ENCODE results near the gene ACTC1.
"Not testable (repeated sequence)": the region's sequence is repeated elsewhere in the genome, so short reads cannot be mapped to it uniquely, and the experiment has no call there.

The ACTC1 gene

GRCh38 chr15:34795267-34796081, at the start of gene ACTC1:
Gene ACTC1 (minus strand): TSS chr15:34795549. CDS start chr15:34794808, 741 bp downstream.
- DNase-seq: no peak

GRCh38 chr15:34841262-34841725, 45.9 kb upstream of the ACTC1 start:
- no peak for DNase-seq

GRCh38 chr15:34838282-34838681, 42.9 kb upstream of the ACTC1 start:
- DNase-seq: no peak

- no peak for DNase-seq
Measured at GRCh38 chr15:34837246-34838016, 42.1 kb upstream of the ACTC1 start.

GRCh38 chr15:34828145-34828911, 33.0 kb upstream of the ACTC1 start:
- DNase-seq: no peak

- no peak for DNase-seq
Measured at GRCh38 chr15:34821831-34822230, 26.5 kb upstream of the ACTC1 start.

GRCh38 chr15:34820110-34820509, 24.8 kb upstream of the ACTC1 start:
- DNase-seq: no peak

GRCh38 chr15:34818526-34818925, 23.2 kb upstream of the ACTC1 start:
- no peak for DNase-seq

- DNase-seq: no peak
Measured at GRCh38 chr15:34815836-34816235, 20.5 kb upstream of the ACTC1 start.

GRCh38 chr15:34813446-34814190, 18.3 kb upstream of the ACTC1 start:
- no peak for DNase-seq

- DNase-seq: not testable (repeated sequence)
Measured at GRCh38 chr15:34812868-34813365, 17.6 kb upstream of the ACTC1 start.

- no peak for DNase-seq
Measured at GRCh38 chr15:34812369-34812768, 17.0 kb upstream of the ACTC1 start.

- DNase-seq: no peak
Measured at GRCh38 chr15:34810443-34811129, 15.2 kb upstream of the ACTC1 start.

GRCh38 chr15:34809186-34809585, 13.8 kb upstream of the ACTC1 start:
- no peak for DNase-seq

GRCh38 chr15:34808016-34808415, 12.7 kb upstream of the ACTC1 start:
- no peak for DNase-seq

- DNase-seq: not testable (repeated sequence)
Measured at GRCh38 chr15:34807241-34807640, 11.9 kb upstream of the ACTC1 start.

- no peak for DNase-seq
Measured at GRCh38 chr15:34804776-34805175, 9.4 kb upstream of the ACTC1 start.

GRCh38 chr15:34804113-34804512, 8.8 kb upstream of the ACTC1 start:
- DNase-seq: no peak

- DNase-seq: no peak
Measured at GRCh38 chr15:34802803-34803750, 7.7 kb upstream of the ACTC1 start.

- no peak for DNase-seq
Measured at GRCh38 chr15:34802371-34802770, 7.0 kb upstream of the ACTC1 start.

Measured in CD4-positive, alpha-beta T cell treated with Interferon gamma for 1 hour (primary cell).